WI38 (cell line): ENCODE data around the gene ZNF730.
A peak's percentile ranks its signal among the peaks of the same experiment; 100 is the strongest.
"Not testable (repeated sequence)": the region's sequence is repeated elsewhere in the genome, so short reads cannot be mapped to it uniquely, and the experiment has no call there.

Experiments
- H3K4me3 ChIP-seq: 2 replicates; pipeline ENCODE4 v1.5.1; 2011; ENCODE audit warnings: low read depth, mild to moderate bottlenecking, control low read depth, low read length
- TF ChIP-seq, protein P1 (sequence below): IDR thresholded peaks from 2 replicates; pipeline ENCODE4 v1.5.1; 2012; ENCODE audit warnings: low read depth, mild to moderate bottlenecking, control low read depth, low read length

ZNF730 gene

GRCh38 chr19:23116802-23117571 lies at the start of gene ZNF730:
TSS of gene ZNF730 (plus strand) at chr19:23117025. CDS start at chr19:23117174, 149 bp downstream.
- TF ChIP-seq, protein P1, sequence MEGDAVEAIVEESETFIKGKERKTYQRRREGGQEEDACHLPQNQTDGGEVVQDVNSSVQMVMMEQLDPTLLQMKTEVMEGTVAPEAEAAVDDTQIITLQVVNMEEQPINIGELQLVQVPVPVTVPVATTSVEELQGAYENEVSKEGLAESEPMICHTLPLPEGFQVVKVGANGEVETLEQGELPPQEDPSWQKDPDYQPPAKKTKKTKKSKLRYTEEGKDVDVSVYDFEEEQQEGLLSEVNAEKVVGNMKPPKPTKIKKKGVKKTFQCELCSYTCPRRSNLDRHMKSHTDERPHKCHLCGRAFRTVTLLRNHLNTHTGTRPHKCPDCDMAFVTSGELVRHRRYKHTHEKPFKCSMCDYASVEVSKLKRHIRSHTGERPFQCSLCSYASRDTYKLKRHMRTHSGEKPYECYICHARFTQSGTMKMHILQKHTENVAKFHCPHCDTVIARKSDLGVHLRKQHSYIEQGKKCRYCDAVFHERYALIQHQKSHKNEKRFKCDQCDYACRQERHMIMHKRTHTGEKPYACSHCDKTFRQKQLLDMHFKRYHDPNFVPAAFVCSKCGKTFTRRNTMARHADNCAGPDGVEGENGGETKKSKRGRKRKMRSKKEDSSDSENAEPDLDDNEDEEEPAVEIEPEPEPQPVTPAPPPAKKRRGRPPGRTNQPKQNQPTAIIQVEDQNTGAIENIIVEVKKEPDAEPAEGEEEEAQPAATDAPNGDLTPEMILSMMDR, result no peak
- H3K4me3 ChIP-seq, result peak within 1 kb of the TSS; percentile 75

- TF ChIP-seq, protein P1, result peak; percentile 23
- peak overlapping the region; percentile 51 for H3K4me3 ChIP-seq
Observed at GRCh38 chr19:23070353-23071146, 46.3 kb upstream of the ZNF730 start.

GRCh38 chr19:23071147-23071511 lies 45.7 kb upstream of the ZNF730 start:
- TF ChIP-seq, protein P1, result no peak
- H3K4me3 ChIP-seq, result peak overlapping the region; percentile 51

GRCh38 chr19:23075031-23075733 lies 41.6 kb upstream of the ZNF730 start:
- peak overlapping the region; percentile 88 for H3K4me3 ChIP-seq
- TF ChIP-seq, protein P1, result no peak

GRCh38 chr19:23077776-23078175 lies 39.0 kb upstream of the ZNF730 start:
- not testable (repeated sequence) for H3K4me3 ChIP-seq

DNA sequence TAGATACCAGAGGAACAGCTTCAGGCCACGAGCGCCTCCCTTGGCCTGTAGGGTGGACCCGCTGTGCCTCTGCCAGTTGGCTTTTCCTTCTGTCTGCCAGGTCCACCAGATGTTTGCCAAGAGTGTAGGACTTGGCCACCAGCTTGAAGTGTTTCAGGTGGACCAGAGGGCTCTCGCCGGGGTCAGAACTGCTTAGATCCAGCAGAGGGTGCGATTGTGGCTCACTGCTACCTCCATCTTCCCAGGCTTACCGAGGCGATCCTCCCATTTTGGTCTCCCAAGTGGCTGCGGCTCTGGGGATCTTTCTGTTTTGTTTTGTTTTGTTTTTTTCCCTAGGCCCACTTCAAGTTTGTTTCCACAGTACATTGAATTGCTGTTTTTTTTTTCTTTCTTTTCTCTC lies 23.0 kb upstream of the ZNF730 start:
- H3K4me3 ChIP-seq, result no peak overlapping the region
- TF ChIP-seq, protein P1, result no peak

GRCh38 chr19:23095418-23095817 lies 21.4 kb upstream of the ZNF730 start:
- no peak overlapping the region for H3K4me3 ChIP-seq
- TF ChIP-seq, protein P1, result no peak
